Endothelial cell of umbilical vein (primary cell): ENCODE measurements around the gene SELENON. TPM values are rescaled to one million over a fixed set of nuclear protein-coding genes. Genes with fewer than 3 reads are reported as not detected.

Experiments
- BruUV-seq: library from RNA; stranded (reverse); fragments of 400-500 nt; replicated peaks from 2 replicates; lab custom pipeline; 2021; lab: Mats Ljungman, UMichigan
- CTCF ChIA-PET: fragments of 300-600, 350-600 bp; sonication (Branson Sonifier 250); formaldehyde crosslinking; loops from one replicate; lab custom pipeline; 2021; ENCODE audit warnings: antibody characterized with exemption, inconsistent platforms; lab: Charles Lee
- POLR2A ChIA-PET: fragments of 300-600, 350-600 bp; sonication (Branson Sonifier 250); formaldehyde crosslinking; loops from one replicate; lab custom pipeline; 2021; ENCODE audit warnings: antibody characterized with exemption, inconsistent platforms; lab: Charles Lee
- DNase-seq: peaks from one replicate; pipeline ENCODE4 v3.0.0-alpha.2; 2011; ENCODE audit warnings: low read depth, low spot score
- FAIRE-seq: peaks from 2 replicates; lab custom pipeline; 2011; peaks lifted over from hg19 to GRCh38; lab: Jason Lieb, UNC
- H2AFZ ChIP-seq: 2 replicates; pipeline ENCODE4 v1.6.0; 2012; ENCODE audit warnings: low read depth, low read length, control low read depth, inconsistent platforms
- H3K27ac ChIP-seq: 2 replicates; pipeline ENCODE4 v1.5.1; 2011; ENCODE audit warnings: low read depth, mild to moderate bottlenecking, control low read depth, low read length, moderate library complexity; ENCODE audit not compliant: insufficient read depth
- H3K27me3 ChIP-seq, 2 experiments: 2 replicates each; pipeline versions ENCODE4 v1.6.0 to v1.6.1; 2011; ENCODE audit warnings: low read length in 2 of 2, mixed read lengths in 1 of 2; ENCODE audit not compliant: control insufficient read depth in 2 of 2, insufficient read depth in 2 of 2
- H3K36me3 ChIP-seq, 2 experiments: 2 replicates in 1 of 2; 3 replicates in 1 of 2; pipeline ENCODE4 v1.5.1; 2011; ENCODE audit warnings: low read length in 2 of 2, mild to moderate bottlenecking in 1 of 2, moderate library complexity in 1 of 2; ENCODE audit not compliant: control insufficient read depth in 2 of 2, insufficient read depth in 2 of 2; ENCODE audit errors: extremely low read depth in 1 of 2
- H3K4me1 ChIP-seq: 3 replicates; pipeline ENCODE4 v1.5.1; 2011; ENCODE audit warnings: mild to moderate bottlenecking, low read length; ENCODE audit not compliant: control insufficient read depth, insufficient read depth; ENCODE audit errors: extremely low read depth
- H3K4me2 ChIP-seq: 2 replicates; pipeline ENCODE4 v1.6.1; 2011; ENCODE audit warnings: low read length, control low read depth, mixed read lengths; ENCODE audit not compliant: insufficient read depth
- H3K4me3 ChIP-seq, 3 experiments: fragments of 200-600 bp in 1 of 3; sonication (generic), shearing (Covaris generic) in 1 of 3; replicated peaks in 1 of 3; 2 replicates each; pipeline ENCODE4 v1.5.1; 2011 to 2016; ENCODE audit warnings: control low read depth in 3 of 3, low read length in 3 of 3, mild to moderate bottlenecking in 2 of 3, inconsistent platforms in 1 of 3, low read depth in 1 of 3, moderate library complexity in 1 of 3; ENCODE audit not compliant: insufficient read depth in 1 of 3
- H3K79me2 ChIP-seq: 2 replicates; pipeline ENCODE4 v1.6.0; 2012; ENCODE audit warnings: low read length, inconsistent platforms; ENCODE audit not compliant: control insufficient read depth, insufficient read depth
- H3K9ac ChIP-seq: replicated peaks from 2 replicates; pipeline ENCODE3; 2011; ENCODE audit warnings: low read length, control low read depth; ENCODE audit not compliant: insufficient read depth; ENCODE audit errors: extremely low read depth
- H3K9me1 ChIP-seq: replicated peaks from 3 replicates; pipeline ENCODE4 v1.6.0; 2011; ENCODE audit warnings: mild to moderate bottlenecking, low read length; ENCODE audit not compliant: control insufficient read depth, insufficient read depth; ENCODE audit errors: extremely low read depth
- H3K9me3 ChIP-seq: replicated peaks from 2 replicates; pipeline ENCODE4 v1.5.1; 2012; ENCODE audit warnings: low read length, inconsistent platforms; ENCODE audit not compliant: control insufficient read depth, insufficient read depth
- H4K20me1 ChIP-seq: replicated peaks from 2 replicates; pipeline ENCODE3; 2011; ENCODE audit warnings: mild to moderate bottlenecking, low read length; ENCODE audit not compliant: control insufficient read depth, insufficient read depth; ENCODE audit errors: extremely low read depth
- CTCF ChIP-seq, 2 donors: IDR thresholded peaks; 1 replicate in 1 of 2; 2 replicates in 1 of 2; pipeline ENCODE4 v1.5.1; 2011; ENCODE audit warnings: low read length in 2 of 2, mild to moderate bottlenecking in 2 of 2, moderate library complexity in 2 of 2, control low read depth in 1 of 2, inconsistent platforms in 1 of 2, low read depth in 1 of 2; ENCODE audit not compliant: insufficient read depth in 1 of 2; ENCODE audit errors: extremely low read depth in 1 of 2
- EZH2 ChIP-seq: IDR thresholded peaks from 2 replicates; pipeline ENCODE4 v1.6.1; 2012; ENCODE audit warnings: borderline replicate concordance, low read depth, mild to moderate bottlenecking, moderate library complexity, low read length, inconsistent platforms; ENCODE audit not compliant: severe bottlenecking
- FOS ChIP-seq: IDR thresholded peaks from 2 replicates; pipeline ENCODE4 v1.6.1; 2011; ENCODE audit warnings: mild to moderate bottlenecking, low read length, moderate library complexity, borderline replicate concordance; ENCODE audit not compliant: insufficient read depth
- GATA2 ChIP-seq: IDR thresholded peaks from 2 replicates; pipeline ENCODE4 v1.7.0; 2011; ENCODE audit warnings: low read depth, mild to moderate bottlenecking, moderate library complexity, mixed read lengths, low read length; ENCODE audit not compliant: insufficient read length, insufficient read depth
- JUN ChIP-seq: IDR thresholded peaks from 2 replicates; pipeline ENCODE4 v1.6.1; 2011; ENCODE audit warnings: borderline replicate concordance, low read depth; ENCODE audit not compliant: insufficient read length, insufficient read depth
- MYC ChIP-seq: IDR thresholded peaks from one replicate; pipeline ENCODE4 v1.6.1; 2011; ENCODE audit warnings: mild to moderate bottlenecking, low read depth, low read length
- POLR2A ChIP-seq: IDR thresholded peaks from 2 replicates; pipeline ENCODE4 v1.6.1; 2012; ENCODE audit warnings: low read depth, mild to moderate bottlenecking, control low read depth, low read length
- POLR2AphosphoS5 ChIP-seq: IDR thresholded peaks from 2 replicates; pipeline ENCODE4 v1.6.1; 2012; ENCODE audit warnings: low read depth, mild to moderate bottlenecking, control low read depth, low read length, moderate library complexity; ENCODE audit not compliant: insufficient read depth
- dilution Hi-C: fragments of 300-500 bp; cut with MboI; formaldehyde crosslinking; loops from one replicate; pipeline ENCODE4 v1.15.0; 2019; ENCODE audit warnings: low sequenced_read_pairs; ENCODE audit not compliant: extremely low pct_ligation_motif_present
- intact Hi-C: fragments of 100-400 bp; cut with micrococcal nuclease; formaldehyde crosslinking; loops from one replicate; pipeline ENCODE4 v1.10.0; 2022
- polyA plus RNA-seq, 4 experiments: library from polyadenylated mRNA; depleted of rRNA in 3 of 4; stranded (reverse) in 3 of 4; unstranded in 1 of 4; fragments of >200 nt; gene quantifications; 2 replicates each; pipeline versions ENCODE4 v1.2.1 to v1.2.3, GENCODE V29; 2011 to 2012; ENCODE audit warnings: missing spikeins in 1 of 4
- total RNA-seq: library from RNA; stranded (reverse); gene quantifications from 2 replicates; pipeline ENCODE4 v1.2.3, GENCODE V29; 2021
- TF ChIP-seq, protein P1 (sequence below): IDR thresholded peaks from 2 replicates; pipeline ENCODE4 v1.6.1; 2011; ENCODE audit not compliant: insufficient read depth, insufficient read length

SELENON gene
- total and polyA plus RNA-seq, 2 donors (not counting 3 experiments of a cell fraction or from before 2014, with no cell fraction given), result 117 to 182 TPM

- Histone ChIP-seq H3K9me1 (no peaks in the 10 kb centered on the region), H3K27me3 (no peaks in the 10 kb centered on the region), H4K20me1 (no peaks in the 10 kb centered on the region), H3K79me2 (no peaks in the 10 kb centered on the region), H3K9me3 (no peaks in the 10 kb centered on the region), H3K4me1 (peaks cover 5% of the 10 kb centered on the region), H3K36me3 (peaks cover 15 to 19% of the 10 kb centered on the region in 2 experiments), H3K27ac (no peak overlapping the region), H3K4me3 (no peak overlapping the region), H2AFZ (no peak overlapping the region), H3K4me2 (no peak overlapping the region), H3K9ac (no peak overlapping the region)
- dilution Hi-C loops (no loop called here), intact Hi-C loops (no loop called here)
- DNase-seq (no peak), FAIRE-seq (no peak)
- POLR2A ChIA-PET, result interaction anchor here (0.6 kb wide), 1 partner anchor 11 kb away, joined by 3 read pairs; no protein-coding TSS in a partner anchor
- TF ChIP-seq POLR2A (no peak), FOS (no peak), EZH2 (no peak), GATA2 (no peak), JUN (no peak), MYC (no peak), POLR2AphosphoS5 (no peak), CTCF (IDR thresholded peaks at IDR 0.05; ENCODE audit: extremely low read depth in 1 of 2, insufficient read depth in 1 of 2, low read depth in 1 of 2, low read length in 2 of 2) (no peak)
- TF ChIP-seq, protein P1, sequence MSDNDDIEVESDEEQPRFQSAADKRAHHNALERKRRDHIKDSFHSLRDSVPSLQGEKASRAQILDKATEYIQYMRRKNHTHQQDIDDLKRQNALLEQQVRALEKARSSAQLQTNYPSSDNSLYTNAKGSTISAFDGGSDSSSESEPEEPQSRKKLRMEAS, result no peak
- CTCF ChIA-PET, result interaction anchor here (1.5 kb wide), 1 partner anchor 62 kb away, joined by 3 read pairs; no protein-coding TSS in a partner anchor
- no TSS peak for BruUV-seq
Measured at GRCh38 chr1:25833158-25833557, 33.2 kb downstream of the SELENON start.
